ENCODE results near the gene DTNB.
"Not testable (repeated sequence)": the region's sequence is repeated elsewhere in the genome, so short reads cannot be mapped to it uniquely, and the experiment has no call there.

Gene DTNB

DNA sequence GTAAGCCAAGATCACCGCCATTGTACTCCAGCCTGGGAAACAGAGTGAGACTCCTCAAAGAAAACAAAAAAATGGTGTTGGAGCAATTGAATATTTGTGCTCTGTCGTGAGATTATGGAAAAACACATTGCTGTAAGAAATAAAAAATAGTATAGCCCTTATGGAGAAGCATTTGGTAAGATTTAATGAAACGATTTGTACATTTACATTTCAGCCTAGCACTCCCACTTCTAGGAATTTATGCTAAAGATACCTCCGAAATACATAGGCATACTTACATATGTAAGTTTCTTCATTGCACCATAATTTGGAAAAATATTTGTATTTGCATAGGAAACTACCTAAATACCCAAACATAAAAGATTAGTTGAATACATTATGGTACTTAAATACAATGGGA, 8.7 kb upstream of the DTNB start:
- no peak for DNase-seq

DNA sequence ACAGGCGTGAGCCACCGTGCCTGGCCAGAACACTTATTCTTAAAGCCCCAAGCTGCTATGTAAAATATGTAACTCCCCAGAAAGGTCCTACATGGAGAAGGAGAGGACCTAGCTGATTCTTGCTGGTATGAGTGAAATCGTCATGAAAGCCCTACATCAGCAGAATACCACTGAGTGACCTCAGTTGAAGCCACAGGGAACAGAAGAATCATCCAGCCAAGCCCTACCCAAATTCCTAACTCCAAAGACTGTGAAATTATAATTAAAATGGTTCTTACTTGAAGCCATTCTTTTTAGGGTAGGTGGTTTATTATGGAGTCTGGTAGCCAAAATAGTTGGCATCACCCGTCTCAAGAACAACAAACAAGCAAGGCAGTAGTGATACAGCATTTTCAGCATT, 4.5 kb upstream of the DTNB start:
- no peak for DNase-seq

DNA sequence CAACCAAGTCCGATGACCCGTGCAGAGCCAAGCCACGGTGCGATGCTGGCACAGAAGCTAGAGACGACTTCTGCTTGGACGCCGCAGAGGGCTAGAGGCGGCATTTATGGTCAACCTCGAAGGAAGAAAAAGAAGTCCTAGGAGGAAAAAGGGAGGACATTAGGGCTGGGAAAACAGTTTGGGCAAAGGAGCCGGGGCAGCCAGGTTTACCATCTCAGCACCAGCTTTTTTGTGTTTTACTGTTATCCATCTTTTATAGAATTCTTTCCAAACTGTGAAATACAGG, 643 bp upstream of the DTNB start:
- DNase-seq: no peak

- peak; percentile 33 for DNase-seq
Observed at GRCh38 chr2:25672494-25673299, 680 bp downstream of the DTNB start.

GRCh38 chr2:25671622-25672021, 1.8 kb downstream of the DTNB start:
- DNase-seq: no peak

DNA sequence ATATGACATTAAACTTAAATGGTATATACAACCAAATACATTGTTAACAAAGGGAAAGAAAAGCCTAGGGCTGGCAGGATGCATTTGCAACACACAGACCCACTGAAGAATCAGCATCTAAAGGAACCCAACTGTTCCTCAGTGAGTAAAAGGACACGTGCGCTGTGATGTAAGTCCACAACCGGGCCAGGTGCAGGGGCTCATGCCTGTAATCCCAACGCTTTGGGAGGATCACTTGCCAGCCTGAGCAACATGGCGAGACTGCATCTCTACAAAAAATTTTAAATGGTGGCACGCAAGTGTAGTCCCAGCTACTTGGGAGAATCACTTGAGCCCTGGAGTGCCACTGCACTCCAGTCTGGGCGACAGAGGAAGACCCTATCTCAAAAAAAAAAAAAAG, 3.9 kb downstream of the DTNB start:
- no peak for DNase-seq

GRCh38 chr2:25666218-25666617, 7.2 kb downstream of the DTNB start:
- DNase-seq: no peak

DNA sequence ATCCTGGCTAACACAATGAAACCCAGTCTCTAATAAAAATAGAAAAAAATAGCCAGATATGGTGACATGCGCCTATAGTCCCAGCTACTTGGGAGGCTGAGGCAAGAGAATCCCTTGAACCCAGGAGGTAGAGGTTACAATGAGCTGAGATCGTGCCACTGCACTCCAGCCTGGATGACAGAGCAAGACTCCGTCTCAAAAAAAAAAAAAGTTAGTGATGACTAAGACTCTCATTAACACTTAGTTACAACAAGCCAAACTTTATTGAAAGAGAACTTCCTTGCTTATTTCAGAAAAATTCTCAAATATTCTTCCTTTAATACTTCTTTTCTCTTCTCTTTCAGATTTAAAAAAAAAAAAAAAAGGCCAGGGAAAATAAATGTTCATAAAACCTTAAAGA, 7.9 kb downstream of the DTNB start:
- DNase-seq: not testable (repeated sequence)

DNA sequence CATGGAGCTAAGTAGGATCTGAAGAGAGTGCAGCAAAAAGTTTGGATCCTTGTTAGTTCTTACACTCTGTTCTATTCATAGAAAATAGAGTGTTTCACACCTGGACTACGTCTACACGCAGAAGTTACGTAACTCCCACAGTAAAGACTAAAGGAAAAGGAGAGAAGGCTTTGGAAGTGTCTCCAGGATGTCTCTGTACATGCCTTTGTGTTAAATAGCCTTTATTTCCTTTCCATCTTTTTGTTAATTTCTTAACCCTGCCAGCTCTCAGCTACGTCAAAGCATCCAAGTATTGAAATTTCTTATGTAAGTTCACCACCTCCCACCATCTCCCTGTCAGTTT, 8.4 kb downstream of the DTNB start:
- DNase-seq: no peak

- DNase-seq: no peak
Observed at GRCh38 chr2:25664183-25664964, 9.0 kb downstream of the DTNB start.

DNA sequence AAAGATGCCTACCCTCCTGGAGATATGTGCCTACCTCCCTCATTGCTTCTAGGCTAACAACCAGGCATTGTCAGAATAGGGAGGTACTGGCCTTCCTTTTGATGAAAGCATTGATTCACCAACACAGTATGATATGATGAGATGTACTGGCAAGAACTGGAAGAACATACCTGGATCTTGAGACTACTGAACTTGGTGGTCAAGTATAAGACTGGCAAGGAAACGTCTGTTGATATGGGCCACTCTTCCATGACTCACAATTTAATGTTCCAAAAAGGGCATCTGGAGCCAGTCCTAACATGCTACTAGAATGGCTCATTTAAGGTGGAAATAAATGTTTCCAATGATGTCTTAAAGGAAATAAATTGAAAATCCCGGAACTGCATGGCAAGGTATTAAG, 18.1 kb downstream of the DTNB start:
- DNase-seq: no peak

- DNase-seq: no peak
Observed at GRCh38 chr2:25654801-25655200, 18.6 kb downstream of the DTNB start.

DNA sequence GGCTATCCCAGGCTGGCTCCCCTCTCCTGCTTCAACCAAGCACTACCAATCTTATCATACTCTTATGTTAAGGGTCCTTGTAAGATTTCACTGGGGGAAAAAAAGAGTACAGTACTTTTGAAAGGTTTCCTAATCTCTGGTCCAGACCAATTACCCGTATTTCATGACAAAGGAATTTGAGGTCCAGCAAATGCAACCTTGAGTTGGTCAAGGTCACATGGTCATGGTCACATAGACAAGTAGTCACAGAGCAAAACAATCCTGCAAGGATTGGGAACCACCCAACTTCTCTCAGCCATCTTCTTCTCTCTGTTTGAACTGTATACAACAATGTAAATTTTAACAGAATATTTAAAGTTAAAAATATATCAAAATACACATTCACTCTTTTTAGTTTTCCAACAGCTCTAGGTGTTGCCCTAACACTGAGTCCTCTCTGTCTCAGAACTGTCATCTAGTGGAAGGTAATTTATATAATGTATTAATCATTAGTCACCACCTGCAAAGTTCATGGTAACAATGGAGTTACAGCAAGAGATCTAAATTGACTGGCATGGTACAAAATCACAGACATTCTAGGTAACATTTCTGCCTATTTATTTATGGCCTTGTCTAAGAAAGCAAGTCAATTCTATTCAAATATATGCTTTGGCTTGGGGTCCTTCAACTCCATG, 21.5 kb downstream of the DTNB start:
- no peak for DNase-seq

GRCh38 chr2:25651066-25651465, 22.3 kb downstream of the DTNB start:
- DNase-seq: no peak

DNA sequence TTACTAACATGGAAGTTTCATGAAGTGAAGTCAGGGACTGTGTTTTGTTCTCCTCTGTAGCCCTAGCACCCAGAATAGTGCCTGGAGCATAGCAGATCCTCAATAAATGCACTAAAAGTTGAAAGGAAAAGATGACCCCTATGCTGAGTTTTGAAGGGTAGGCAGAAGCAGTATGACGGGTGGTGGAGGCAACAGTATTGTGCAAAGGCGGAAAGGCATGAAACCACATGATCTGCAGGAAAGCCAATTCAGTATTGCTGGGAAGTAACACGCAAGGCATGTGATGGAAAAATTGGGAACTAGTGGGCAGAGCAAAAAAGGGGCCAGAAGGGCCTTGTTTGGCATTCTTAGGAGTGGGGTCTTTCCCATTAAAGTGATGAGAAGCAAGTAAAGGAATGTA, 23.1 kb downstream of the DTNB start:
- no peak for DNase-seq

DNA sequence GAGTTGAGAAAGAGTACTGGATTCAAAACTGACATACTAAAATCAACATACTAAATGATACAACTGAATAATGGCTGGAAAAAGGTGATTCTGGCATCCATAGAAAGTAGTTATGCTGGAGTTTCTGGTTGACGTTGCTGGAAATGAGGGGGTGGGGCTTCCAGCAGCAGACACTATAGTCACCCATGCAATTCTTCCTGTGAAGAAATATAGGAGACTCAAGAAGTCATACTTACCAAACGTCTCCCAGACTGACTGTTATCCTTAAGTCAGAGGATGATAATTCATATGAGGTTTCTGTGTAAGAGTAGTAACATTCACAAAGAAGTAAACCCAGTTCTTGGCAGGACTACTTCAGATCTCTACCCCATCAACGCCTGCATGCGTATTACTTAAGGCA, 23.6 kb downstream of the DTNB start:
- DNase-seq: no peak

DNA sequence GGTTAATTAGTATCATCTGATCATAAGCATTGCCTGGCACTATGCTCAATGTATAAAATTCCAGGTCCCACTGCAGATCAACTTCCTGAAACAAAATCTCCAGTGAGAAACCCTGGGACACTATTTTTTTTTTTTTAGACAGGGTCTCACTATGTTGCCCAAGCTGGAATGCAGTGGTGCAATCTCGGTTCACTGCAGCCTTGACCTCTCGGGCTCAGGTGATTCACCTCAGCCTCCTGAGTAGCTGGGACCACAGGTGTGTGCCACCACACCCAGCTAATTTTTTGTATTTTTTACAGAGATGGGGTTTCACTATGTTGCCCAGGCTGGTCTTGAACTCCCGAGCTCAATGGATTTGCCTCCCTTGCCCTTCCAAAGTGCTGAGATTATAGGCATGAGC, 31.1 kb downstream of the DTNB start:
- no peak for DNase-seq

GRCh38 chr2:25639696-25640095, 33.7 kb downstream of the DTNB start:
- DNase-seq: no peak

- no peak for DNase-seq
Observed at GRCh38 chr2:25639131-25639530, 34.2 kb downstream of the DTNB start.

DNA sequence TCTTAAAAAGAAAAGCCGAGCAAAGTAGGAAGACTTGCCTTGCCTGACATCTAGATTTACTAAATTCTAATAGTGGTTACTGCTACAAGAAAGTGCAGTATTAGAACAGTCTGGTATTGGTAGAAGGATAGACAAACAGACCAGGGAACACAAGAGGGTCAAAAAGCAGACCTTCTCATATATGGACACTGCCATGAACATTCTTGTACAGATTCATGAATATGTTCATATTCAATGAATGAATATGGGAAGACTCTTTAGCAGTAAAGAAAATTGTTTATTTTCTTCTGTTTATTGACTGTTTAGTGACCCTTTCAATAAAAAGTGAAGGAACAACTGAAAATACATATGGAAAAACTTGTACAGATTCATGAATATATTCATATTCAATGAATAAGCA, 37.6 kb downstream of the DTNB start:
- no peak for DNase-seq

- not testable (repeated sequence) for DNase-seq
Observed at GRCh38 chr2:25633801-25634200, 39.6 kb downstream of the DTNB start.

DNA sequence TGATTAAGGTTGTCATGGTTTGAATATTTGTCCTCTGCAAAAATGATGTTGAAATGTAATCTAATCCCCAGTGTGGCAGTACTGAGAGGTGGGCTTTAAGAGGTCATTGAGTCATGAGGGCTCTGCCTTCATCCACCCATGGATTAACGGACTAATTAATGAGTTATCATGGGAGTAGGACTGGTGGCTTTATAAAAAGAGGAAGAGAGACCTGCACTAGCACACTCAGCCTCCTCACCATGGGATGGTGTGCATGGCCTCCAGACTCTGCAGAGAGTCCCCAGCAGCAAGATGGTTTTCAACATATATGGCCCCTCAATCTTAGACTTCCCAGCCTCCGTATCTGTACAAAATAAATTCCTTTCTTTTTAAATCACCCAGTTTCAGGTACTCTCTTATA, 41.0 kb downstream of the DTNB start:
- no peak for DNase-seq

GRCh38 chr2:25624635-25625034, 48.7 kb downstream of the DTNB start:
- no peak for DNase-seq

DNA sequence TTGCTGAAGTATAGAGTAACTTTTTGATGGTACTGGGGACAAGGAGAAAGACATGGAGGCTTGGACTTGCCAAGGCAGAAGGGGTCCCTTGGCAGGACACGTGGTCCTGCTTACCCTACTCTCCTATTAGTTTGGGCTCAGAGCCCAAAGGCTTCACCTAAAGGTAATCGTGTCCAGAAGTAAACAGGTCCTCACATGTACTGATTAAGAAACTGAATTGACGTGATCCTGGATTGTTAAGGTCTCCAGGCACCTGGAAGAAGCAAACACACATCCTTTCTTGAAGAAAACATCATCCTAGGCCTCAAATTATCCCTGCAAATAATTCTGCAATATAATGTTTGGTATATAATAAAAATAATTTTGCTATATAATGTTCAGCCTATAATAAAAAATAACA, 50.0 kb downstream of the DTNB start:
- no peak for DNase-seq
